Mesothelial cell of epicardium (in vitro differentiated cells): Measurements from ENCODE around the gene CASKIN1. TPM values are rescaled to one million over a fixed set of nuclear protein-coding genes. Genes with fewer than 3 reads are reported as not detected.

Experiments used
- DNase-seq, 2 experiments: peaks; one replicate each; pipeline ENCODE4 v3.0.0; 2021; ENCODE audit warnings: low spot score in 2 of 2; ENCODE audit not compliant: unreplicated experiment in 2 of 2
- H3K27ac Mint-ChIP-seq: 2 replicates; pipeline ENCODE4 v1.8.0; 2021; ENCODE audit warnings: mixed read lengths
- H3K27me3 Mint-ChIP-seq: 2 replicates; pipeline ENCODE4 v1.8.0; 2021; ENCODE audit warnings: low read depth, mixed read lengths
- H3K36me3 Mint-ChIP-seq: 2 replicates; pipeline ENCODE4 v1.8.0; 2021; ENCODE audit warnings: mixed read lengths
- H3K4me1 Mint-ChIP-seq: 2 replicates; pipeline ENCODE4 v1.8.0; 2021; ENCODE audit warnings: mixed read lengths
- H3K4me3 Mint-ChIP-seq: 2 replicates; pipeline ENCODE4 v1.8.0; 2021; ENCODE audit warnings: mild to moderate bottlenecking, moderate library complexity, mixed read lengths
- H3K9me3 Mint-ChIP-seq: 2 replicates; pipeline ENCODE4 v1.8.0; 2021; ENCODE audit warnings: mixed read lengths
- CTCF ChIP-seq: fragments of 200-600 bp; sonication (generic); IDR thresholded peaks from one replicate; pipeline ENCODE4 v1.5.0; 2021; ENCODE audit warnings: antibody characterized with exemption; ENCODE audit not compliant: unreplicated experiment
- total RNA-seq: library from RNA; stranded (reverse); gene quantifications from 3 replicates; pipeline ENCODE4 v1.2.1, GENCODE V29; 2021

CASKIN1 gene
- total RNA-seq, 1 donor from 2014 or later: 8.9 TPM

DNA sequence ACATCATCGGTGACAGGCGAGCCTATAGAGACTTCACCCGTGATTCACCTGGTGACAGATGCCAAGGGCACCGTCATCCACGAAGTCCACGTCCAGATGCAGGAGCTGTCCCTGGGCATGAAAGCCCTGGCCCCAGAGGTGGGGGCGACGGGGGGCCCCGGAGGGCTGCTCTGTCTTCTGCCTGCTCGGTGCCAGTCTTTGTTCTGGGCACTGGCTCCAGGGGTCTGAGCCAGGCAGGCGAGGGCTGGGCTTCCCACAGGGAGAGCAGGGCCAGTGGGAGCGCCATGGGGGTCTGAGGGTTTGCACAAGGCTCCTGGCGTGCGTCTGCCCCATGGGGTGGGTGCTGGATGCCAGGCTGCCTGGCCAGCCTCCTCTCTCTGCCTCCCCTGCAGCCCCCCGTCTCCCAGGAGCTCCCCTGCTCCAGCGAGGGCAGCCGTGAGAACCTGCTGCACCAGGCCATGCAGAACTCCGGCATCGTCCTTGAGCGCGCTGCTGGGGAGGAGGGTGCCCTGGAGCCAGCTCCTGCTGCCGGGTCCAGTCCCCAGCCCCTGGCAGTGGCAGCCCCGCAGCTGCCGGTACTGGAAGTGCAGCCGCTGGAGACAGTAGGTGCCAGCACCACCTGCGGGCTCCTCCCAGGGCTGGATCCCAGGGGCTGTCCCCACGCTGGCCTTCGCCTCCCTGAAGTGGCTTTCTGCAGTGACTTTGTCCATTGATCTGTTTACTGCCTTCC lies 36.8 kb upstream of the CASKIN1 start:
- no peak for TF ChIP-seq CTCF
- no peak for DNase-seq
- peaks cover 6% of the 10 kb centered on the region for H3K36me3 Mint-ChIP-seq
- peaks cover 2% of the 10 kb centered on the region for H3K4me1 Mint-ChIP-seq
- H3K4me3 Mint-ChIP-seq: no peak overlapping the region
- no peak overlapping the region for H3K27ac Mint-ChIP-seq
- peaks cover 33% of the 10 kb centered on the region for H3K27me3 Mint-ChIP-seq
- H3K9me3 Mint-ChIP-seq: no peaks in the 10 kb centered on the region

DNA sequence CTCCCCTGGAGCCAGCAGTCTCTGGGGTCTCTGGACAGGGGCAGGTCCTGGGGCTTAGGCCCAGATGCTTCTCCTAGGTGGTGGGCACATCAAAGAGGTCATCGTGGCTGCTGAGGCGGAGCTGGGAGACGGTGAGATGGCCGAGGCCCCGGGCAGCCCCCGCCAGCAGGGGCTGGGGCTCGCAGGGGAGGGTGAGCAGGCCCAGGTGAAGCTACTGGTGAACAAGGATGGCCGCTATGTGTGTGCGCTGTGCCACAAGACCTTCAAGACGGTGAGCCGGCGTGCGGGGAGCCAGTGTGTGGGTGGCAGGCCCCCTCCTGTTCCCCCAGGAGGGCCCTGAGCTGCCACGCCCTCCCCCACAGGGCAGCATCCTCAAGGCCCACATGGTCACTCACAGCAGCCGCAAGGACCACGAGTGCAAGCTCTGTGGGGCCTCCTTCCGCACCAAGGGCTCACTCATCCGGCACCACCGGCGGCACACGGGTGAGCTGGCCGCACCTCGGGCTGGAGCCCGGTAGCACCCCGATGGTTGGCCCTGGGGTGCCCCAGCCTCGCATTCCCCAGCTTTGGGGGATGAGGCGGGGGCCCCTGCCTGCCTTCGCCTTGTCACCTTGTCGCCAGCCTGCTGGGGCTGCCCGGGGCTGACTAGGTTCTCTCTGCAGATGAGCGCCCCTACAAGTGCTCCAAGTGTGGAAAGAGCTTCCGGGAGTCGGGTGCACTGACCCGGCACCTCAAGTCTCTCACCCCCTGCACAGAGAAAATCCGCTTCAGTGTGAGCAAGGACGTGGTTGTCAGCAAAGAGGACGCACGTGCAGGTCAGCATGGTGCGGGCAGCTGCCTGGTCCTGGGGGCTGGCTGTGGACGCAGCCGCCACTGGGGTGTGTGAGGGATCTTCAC lies 35.9 kb upstream of the CASKIN1 start:
- no peak for TF ChIP-seq CTCF
- Mint-ChIP-seq H3K36me3 (peaks cover 6% of the 10 kb centered on the region), H3K4me1 (no peaks in the 10 kb centered on the region), H3K4me3 (no peak overlapping the region), H3K27me3 (peaks cover 27% of the 10 kb centered on the region), H3K27ac (no peak overlapping the region), H3K9me3 (no peaks in the 10 kb centered on the region)
- no peak for DNase-seq

GRCh38 chr16:2231016-2231931 lies 34.9 kb upstream of the CASKIN1 start:
- H3K9me3 Mint-ChIP-seq: no peaks in the 10 kb centered on the region
- H3K4me3 Mint-ChIP-seq: no peak overlapping the region
- peaks cover 17% of the 10 kb centered on the region for H3K27me3 Mint-ChIP-seq
- no peaks in the 10 kb centered on the region for H3K4me1 Mint-ChIP-seq
- H3K36me3 Mint-ChIP-seq: peaks cover 6% of the 10 kb centered on the region
- no peak for DNase-seq
- H3K27ac Mint-ChIP-seq: no peak overlapping the region
- TF ChIP-seq CTCF: no peak

GRCh38 chr16:2230376-2230775 lies 34.0 kb upstream of the CASKIN1 start:
- H3K4me1 Mint-ChIP-seq: peaks cover 4% of the 10 kb centered on the region
- no peaks in the 10 kb centered on the region for H3K9me3 Mint-ChIP-seq
- no peak for TF ChIP-seq CTCF
- H3K36me3 Mint-ChIP-seq: peaks cover 5% of the 10 kb centered on the region
- H3K4me3 Mint-ChIP-seq: no peak overlapping the region
- peaks cover 8% of the 10 kb centered on the region for H3K27me3 Mint-ChIP-seq
- H3K27ac Mint-ChIP-seq: no peak overlapping the region
- no peak for DNase-seq

- Mint-ChIP-seq H3K27me3 (peaks cover 3% of the 10 kb centered on the region), H3K36me3 (peaks cover under 1% of the 10 kb centered on the region), H3K4me1 (peaks cover 4% of the 10 kb centered on the region), H3K27ac (no peak overlapping the region), H3K9me3 (no peaks in the 10 kb centered on the region), H3K4me3 (no peak overlapping the region)
- no peak for DNase-seq
- no peak for TF ChIP-seq CTCF
These were observed 33.3 kb upstream of the CASKIN1 start for GRCh38 chr16:2229632-2230250.
